ENCODE measurements around the gene TSEN34.
"Not testable (repeated sequence)": the region's sequence is repeated elsewhere in the genome, so short reads cannot be mapped to it uniquely, and the experiment has no call there.

Gene TSEN34

DNA sequence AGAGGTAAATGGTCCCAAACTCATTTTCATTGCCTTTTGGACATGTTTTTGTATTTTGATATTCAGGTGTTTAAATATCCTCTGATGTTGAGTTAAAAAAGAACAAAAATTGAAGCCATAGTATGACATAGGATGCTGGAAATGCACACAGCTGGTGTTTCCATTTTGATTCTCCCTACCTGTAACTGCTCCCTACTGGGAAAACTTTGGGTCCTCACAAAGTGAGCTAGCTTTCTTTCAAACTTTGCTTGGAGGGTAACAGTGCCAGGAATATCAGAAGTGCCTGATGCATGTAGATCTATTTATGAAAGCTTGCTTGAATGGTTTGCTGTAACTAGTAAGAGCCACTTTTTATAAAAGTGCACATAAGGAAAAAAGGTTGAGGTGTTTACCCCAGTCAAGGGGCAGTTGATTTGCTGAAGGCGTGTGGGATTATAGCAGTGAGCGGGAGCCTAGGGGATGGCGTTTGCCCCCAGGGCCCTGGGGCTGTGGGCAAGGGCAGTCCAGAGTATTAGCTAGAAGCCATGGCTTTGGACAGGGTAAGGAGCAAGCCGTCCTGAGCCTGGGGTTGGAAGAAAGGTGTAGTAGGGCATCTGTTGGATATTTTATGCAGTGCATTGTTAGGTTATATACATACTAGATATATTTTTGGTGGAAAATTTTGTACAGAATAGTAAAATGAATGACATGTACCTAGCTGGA is 13.8 kb downstream of the TSEN34 start:
- H3K27me3 ChIP-seq (ENCODE audit: low read length) = no peaks in the 10 kb centered on the region
- no peak overlapping the region for H3K9ac ChIP-seq (ENCODE audit: low read length)
- TF ChIP-seq EZH2phosphoT487 (conservative IDR thresholded peaks at IDR 0.05; ENCODE audit: low read length) (no peak), CTCF (IDR thresholded peaks at IDR 0.05; ENCODE audit: insufficient read depth, low read length, poor library complexity, severe bottlenecking) (no peak)
- no peak overlapping the region for H2AFZ ChIP-seq (ENCODE audit: low read depth, low read length, severe bottlenecking)
- H3K36me3 ChIP-seq (ENCODE audit: low read length) = peaks cover 41% of the 10 kb centered on the region
- H4K20me1 ChIP-seq (ENCODE audit: low read depth, low read length) = peaks cover 53% of the 10 kb centered on the region
- H3K4me2 ChIP-seq (ENCODE audit: low read depth, low read length, poor library complexity, severe bottlenecking) = peak overlapping the region; percentile 79
- H3K4me3 ChIP-seq (ENCODE audit: insufficient read depth, low read length, poor library complexity, severe bottlenecking) = peak overlapping the region; percentile 9
- no peaks in the 10 kb centered on the region for H3K9me3 ChIP-seq (ENCODE audit: insufficient read depth, low read length)
- no peak overlapping the region for H3K27ac ChIP-seq (ENCODE audit: low read depth, low read length)
- H3K79me2 ChIP-seq (ENCODE audit: insufficient read depth, low read length) = peaks cover 61% of the 10 kb centered on the region
- H3F3A ChIP-seq (ENCODE audit: insufficient read depth) = peaks cover 70% of the 10 kb centered on the region
- H3K9me2 ChIP-seq (replicated peaks; ENCODE audit: insufficient read depth, low read length) = no peaks in the 10 kb centered on the region

DNA sequence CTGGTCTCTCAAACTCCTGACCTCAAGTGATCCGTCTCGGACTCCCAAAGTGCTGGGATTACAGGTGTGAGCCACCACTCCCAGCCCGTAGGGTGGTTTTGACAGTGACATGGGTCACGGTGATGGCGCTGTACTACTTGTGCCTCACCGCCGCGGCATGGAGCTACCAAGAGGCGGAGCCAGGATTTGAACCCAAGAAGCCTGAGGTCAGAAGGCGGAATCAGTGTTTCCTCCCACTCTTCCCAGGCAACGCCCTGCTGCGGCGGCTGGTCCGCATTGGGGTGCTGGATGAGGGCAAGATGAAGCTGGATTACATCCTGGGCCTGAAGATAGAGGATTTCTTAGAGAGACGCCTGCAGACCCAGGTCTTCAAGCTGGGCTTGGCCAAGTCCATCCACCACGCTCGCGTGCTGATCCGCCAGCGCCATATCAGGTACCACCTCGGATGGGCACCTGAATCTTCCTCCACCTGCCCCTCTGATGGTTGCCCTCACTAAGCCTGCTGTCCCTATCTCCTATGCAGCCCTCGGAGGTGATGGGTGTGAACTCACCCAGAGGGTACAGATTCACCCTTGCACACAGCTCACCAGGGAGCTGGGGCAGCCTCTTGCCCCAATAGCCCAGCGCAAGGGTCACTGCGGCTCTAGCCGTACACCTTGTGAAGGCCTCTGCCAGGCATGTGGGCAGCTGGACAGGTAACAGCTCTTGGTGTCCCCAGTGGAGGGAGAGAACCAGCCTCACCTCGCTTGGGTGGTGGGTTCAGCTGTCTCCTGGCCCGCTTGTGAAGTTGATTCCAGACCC is 15.1 kb downstream of the TSEN34 start:
- Histone ChIP-seq H2AFZ (ENCODE audit: low read depth, low read length, severe bottlenecking) (no peak overlapping the region), H3K27me3 (ENCODE audit: low read length) (no peaks in the 10 kb centered on the region), H4K20me1 (ENCODE audit: low read depth, low read length) (peaks cover 53% of the 10 kb centered on the region), H3K4me2 (ENCODE audit: low read depth, low read length, poor library complexity, severe bottlenecking) (no peak overlapping the region), H3K9me2 (replicated peaks; ENCODE audit: insufficient read depth, low read length) (no peaks in the 10 kb centered on the region), H3K9me3 (ENCODE audit: insufficient read depth, low read length) (no peaks in the 10 kb centered on the region), H3K79me2 (ENCODE audit: insufficient read depth, low read length) (peaks cover 55% of the 10 kb centered on the region), H3F3A (ENCODE audit: insufficient read depth) (peaks cover 77% of the 10 kb centered on the region), H3K27ac (ENCODE audit: low read depth, low read length) (no peak overlapping the region), H3K36me3 (ENCODE audit: low read length) (peaks cover 40% of the 10 kb centered on the region), H3K4me3 (ENCODE audit: insufficient read depth, low read length, poor library complexity, severe bottlenecking) (no peak overlapping the region), H3K9ac (ENCODE audit: low read length) (no peak overlapping the region)
- TF ChIP-seq EZH2phosphoT487 (conservative IDR thresholded peaks at IDR 0.05; ENCODE audit: low read length) (no peak), CTCF (IDR thresholded peaks at IDR 0.05; ENCODE audit: insufficient read depth, low read length, poor library complexity, severe bottlenecking) (no peak)

DNA sequence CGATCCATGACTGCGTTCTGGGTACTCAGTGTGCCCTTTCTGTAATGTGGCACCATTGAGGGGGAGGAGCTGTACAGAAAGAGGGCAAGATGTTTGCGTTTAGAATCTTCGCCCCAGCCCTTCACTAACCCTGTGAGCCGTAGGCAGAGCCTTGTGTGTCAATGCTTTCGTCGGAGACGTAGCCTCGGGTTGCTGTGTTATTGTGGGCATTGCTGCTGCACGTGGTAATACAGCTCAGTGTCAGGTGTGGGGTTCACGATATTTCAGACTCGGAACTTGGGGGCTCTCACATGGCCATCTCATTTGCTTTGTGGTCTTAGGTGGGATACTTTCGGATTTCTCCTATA is 15.7 kb downstream of the TSEN34 start:
- Histone ChIP-seq H3K27me3 (ENCODE audit: low read length) (no peaks in the 10 kb centered on the region), H3K9me2 (replicated peaks; ENCODE audit: insufficient read depth, low read length) (no peaks in the 10 kb centered on the region), H3K9me3 (ENCODE audit: insufficient read depth, low read length) (no peaks in the 10 kb centered on the region), H3K4me3 (ENCODE audit: insufficient read depth, low read length, poor library complexity, severe bottlenecking) (no peak overlapping the region), H3K79me2 (ENCODE audit: insufficient read depth, low read length) (peaks cover 49% of the 10 kb centered on the region), H3K9ac (ENCODE audit: low read length) (no peak overlapping the region), H3K36me3 (ENCODE audit: low read length) (peaks cover 34% of the 10 kb centered on the region), H3F3A (ENCODE audit: insufficient read depth) (peaks cover 71% of the 10 kb centered on the region), H4K20me1 (ENCODE audit: low read depth, low read length) (peaks cover 50% of the 10 kb centered on the region), H3K4me2 (ENCODE audit: low read depth, low read length, poor library complexity, severe bottlenecking) (no peak overlapping the region), H2AFZ (ENCODE audit: low read depth, low read length, severe bottlenecking) (no peak overlapping the region), H3K27ac (ENCODE audit: low read depth, low read length) (no peak overlapping the region)
- TF ChIP-seq EZH2phosphoT487 (conservative IDR thresholded peaks at IDR 0.05; ENCODE audit: low read length) (no peak), CTCF (IDR thresholded peaks at IDR 0.05; ENCODE audit: insufficient read depth, low read length, poor library complexity, severe bottlenecking) (no peak)

DNA sequence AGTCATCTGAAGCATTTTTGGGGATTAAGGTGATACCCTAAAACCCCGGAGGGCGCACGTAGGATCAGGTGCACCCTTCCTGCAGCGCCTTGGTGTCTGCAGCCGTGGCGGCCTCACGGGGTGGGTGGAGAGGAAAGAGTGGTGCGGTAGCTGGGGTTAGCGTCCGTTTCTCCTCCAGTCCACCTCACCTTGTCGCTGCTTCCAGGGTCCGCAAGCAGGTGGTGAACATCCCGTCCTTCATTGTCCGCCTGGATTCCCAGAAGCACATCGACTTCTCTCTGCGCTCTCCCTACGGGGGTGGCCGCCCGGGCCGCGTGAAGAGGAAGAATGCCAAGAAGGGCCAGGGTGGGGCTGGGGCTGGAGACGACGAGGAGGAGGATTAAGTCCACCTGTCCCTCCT is 16.1 kb downstream of the TSEN34 start:
- peaks cover 48% of the 10 kb centered on the region for H4K20me1 ChIP-seq (ENCODE audit: low read depth, low read length)
- H3F3A ChIP-seq (ENCODE audit: insufficient read depth) = peaks cover 70% of the 10 kb centered on the region
- peaks cover 45% of the 10 kb centered on the region for H3K79me2 ChIP-seq (ENCODE audit: insufficient read depth, low read length)
- not testable (repeated sequence) for H3K27me3 ChIP-seq (ENCODE audit: low read length); H3K9ac ChIP-seq (ENCODE audit: low read length); H3K9me3 ChIP-seq (ENCODE audit: insufficient read depth, low read length); H3K27ac ChIP-seq (ENCODE audit: low read depth, low read length); H2AFZ ChIP-seq (ENCODE audit: low read depth, low read length, severe bottlenecking); H3K4me2 ChIP-seq (ENCODE audit: low read depth, low read length, poor library complexity, severe bottlenecking); H3K9me2 ChIP-seq (replicated peaks; ENCODE audit: insufficient read depth, low read length); H3K4me3 ChIP-seq (ENCODE audit: insufficient read depth, low read length, poor library complexity, severe bottlenecking)
- peaks cover 31% of the 10 kb centered on the region for H3K36me3 ChIP-seq (ENCODE audit: low read length)
